T-helper 1 cell treated with Interleukin-12 subunit alpha and Interleukin-12 subunit beta and Interleukin-4 antibody, amounts not matched to agents 30 ng/mL and 1 ng/mL, for 36 hours (primary cell): Measurements from ENCODE around the gene GNG12. TPM values are rescaled to one million over a fixed set of nuclear protein-coding genes. Genes with fewer than 3 reads are reported as not detected.

Source experiments
- intact Hi-C: fragments of 100-400 bp; cut with micrococcal nuclease; formaldehyde crosslinking; loops from one replicate; pipeline ENCODE4 v1.15.1; 2024
- total RNA-seq: library from RNA; stranded (reverse); gene quantifications from 2 replicates; pipeline ENCODE4 v1.2.3, GENCODE V29; 2022

GNG12 gene
- total RNA-seq, 1 donor from 2014 or later, result 0.12 TPM

DNA sequence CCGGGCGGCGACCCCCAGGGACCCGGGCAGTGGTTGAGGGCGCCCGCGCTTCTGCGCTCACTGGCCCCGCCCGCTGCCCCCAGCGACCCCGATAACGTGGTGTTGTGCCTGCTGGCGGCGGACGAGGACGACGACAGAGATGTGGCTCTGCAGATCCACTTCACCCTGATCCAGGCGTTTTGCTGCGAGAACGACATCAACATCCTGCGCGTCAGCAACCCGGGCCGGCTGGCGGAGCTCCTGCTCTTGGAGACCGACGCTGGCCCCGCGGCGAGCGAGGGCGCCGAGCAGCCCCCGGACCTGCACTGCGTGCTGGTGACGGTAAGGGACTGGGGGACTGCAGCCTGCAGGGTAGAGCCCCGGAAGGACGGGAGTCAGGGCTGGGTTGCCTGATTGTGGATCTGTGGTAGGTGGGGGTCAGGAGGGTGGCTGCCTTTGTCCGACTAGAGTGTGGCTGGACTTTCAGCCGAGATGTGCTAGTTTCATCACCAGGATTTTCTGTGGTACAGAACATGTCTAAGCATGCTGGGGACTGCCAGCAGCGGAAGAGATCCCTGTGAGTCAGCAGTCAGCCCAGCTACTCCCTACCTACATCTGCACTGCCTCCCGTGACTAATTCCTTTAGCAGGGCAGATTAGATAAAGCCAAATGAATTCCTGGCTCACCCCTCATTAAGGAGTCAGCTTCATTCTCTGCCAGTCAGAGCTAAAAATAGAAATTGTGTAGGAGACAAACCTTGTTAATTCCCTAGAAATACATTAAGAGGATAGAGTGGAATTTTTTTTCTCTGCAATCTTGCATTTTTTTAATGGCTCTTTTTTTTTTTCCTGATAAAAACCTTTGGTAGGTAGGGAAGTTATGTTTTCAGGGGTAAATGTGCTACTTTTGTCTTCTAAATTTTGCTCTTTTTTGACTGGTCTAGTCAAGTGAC, 146.7 kb downstream of the GNG12 start:
- intact Hi-C loops, result loop anchor here (1.0 to 10.0 kb wide), 10 partner anchors 125 to 1872 kb away; no protein-coding TSS in a partner anchor

DNA sequence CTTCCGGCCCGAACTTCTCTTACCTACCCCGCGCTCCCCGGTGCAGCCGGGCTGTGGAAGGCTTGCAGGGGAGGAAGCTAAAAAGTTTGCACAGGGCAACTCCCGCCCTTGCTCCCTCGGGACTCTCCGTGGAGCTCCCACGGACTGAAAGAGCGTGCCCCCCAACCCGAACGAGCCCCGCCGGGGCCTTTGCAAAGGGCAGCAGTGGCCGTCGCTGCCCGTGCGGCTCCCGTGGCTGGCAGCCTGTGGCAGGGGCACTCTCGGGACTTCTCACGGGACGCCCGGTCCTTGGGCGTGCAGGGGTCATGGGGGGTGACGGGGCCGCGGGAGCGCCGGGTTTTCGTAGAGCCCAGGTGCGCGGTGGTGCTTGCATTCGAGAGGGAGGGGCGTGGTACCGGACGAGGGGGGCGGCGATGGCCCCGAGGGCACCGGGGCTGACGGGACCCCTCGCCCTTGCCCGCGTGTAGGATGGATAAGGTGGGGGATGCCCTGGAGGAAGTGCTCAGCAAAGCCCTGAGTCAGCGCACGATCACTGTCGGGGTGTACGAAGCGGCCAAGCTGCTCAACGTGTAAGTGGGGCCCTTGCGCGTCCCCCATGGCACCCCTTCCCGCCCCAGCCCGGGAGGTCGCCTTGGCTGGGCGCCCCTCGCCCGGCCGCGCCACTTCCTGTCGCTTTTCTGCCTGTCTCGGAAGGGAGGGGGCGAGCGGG, 147.6 kb downstream of the GNG12 start:
- intact Hi-C loops, result loop anchor here (1.0 to 10.0 kb wide), 16 partner anchors 11 to 1871 kb away; partner anchors contain the start of genes DEPDC1 and SERBP1

DNA sequence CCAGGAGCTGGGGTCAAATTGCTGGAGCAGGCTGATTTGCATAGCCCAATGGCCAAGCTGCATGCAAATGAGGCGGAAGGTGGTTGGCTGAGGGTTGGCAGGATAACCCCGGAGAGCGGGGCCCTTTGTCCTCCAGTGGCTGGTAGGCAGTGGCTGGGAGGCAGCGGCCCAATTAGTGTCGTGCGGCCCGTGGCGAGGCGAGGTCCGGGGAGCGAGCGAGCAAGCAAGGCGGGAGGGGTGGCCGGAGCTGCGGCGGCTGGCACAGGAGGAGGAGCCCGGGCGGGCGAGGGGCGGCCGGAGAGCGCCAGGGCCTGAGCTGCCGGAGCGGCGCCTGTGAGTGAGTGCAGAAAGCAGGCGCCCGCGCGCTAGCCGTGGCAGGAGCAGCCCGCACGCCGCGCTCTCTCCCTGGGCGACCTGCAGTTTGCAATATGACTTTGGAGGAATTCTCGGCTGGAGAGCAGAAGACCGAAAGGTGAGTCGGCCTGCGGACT, 148.2 kb downstream of the GNG12 start, which contains the start of gene GADD45A:
Gene GADD45A (plus strand): TSS at position 135 of the 491 bp plus-strand sequence. CDS start 294 bp downstream, at position 429.
- intact Hi-C loops, result loop anchor here (1.0 to 10.0 kb wide), 14 partner anchors 11 to 1870 kb away; partner anchors contain the start of genes DEPDC1 and SERBP1

DNA sequence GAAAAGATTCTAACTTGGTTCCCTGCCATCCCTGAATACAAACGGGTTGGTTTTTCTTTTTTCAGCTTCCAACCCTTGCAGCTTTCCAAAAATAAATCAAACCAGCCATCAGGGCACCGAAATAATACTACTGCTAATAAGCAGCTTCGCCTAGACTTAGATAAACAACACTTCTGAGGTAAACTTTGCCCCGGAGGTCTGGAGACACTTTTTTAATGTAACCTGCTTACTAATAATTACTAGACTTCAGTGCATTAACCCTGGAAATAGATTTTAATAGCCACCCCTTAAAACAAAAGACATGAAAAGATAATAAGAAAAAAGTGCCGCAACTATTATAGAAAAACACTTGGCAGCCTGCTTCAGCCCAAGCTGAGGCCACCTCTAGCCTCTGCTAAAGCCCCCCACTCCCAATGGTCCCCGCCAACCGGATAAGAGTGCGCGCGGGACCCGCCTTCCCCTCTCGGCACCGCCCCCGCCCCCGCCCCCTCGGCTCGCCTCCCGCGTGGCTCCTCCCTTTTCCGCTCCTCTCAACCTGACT, 148.7 kb downstream of the GNG12 start:
- intact Hi-C loops, result loop anchor here (1.0 to 10.0 kb wide), 16 partner anchors 10 to 1870 kb away; partner anchors contain the start of genes DEPDC1 and SERBP1

DNA sequence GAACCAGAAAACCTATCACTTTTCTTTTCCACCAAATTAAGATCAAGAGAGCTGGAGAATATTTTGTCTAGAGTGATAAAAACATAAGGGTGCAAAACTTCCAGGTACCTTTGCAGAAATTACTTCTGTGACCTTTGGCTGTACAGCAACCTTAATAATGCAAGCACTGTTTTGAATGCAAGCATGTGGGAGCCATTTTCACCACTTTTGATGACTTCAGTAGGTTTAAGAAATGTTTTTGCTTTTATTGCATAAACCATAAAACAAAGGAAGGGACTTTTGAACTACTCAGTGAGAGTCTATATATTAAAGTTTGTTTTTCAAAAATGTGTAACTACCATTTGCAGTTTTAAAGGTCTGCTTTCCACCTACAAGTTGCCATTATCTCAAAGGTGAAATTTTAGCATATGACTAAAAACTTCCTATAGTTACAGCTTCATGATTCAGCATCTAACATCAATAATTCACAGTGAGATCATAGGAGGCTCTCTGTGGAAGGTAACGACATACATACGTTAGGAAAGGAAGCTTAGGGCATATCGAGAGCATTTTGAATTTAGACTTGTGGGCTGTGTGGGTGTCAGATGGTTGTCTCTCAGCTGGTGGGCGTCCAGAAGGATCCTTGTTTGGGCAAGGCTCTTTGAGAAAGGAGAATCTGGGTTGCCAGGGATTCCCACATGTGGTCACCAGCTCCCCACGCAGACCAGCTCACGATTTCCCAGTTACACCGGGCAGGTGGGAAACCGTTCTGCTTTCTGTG, 149.3 kb downstream of the GNG12 start:
- intact Hi-C loops, result loop anchor here (1.0 to 10.0 kb wide), 9 partner anchors 349 to 1869 kb away; partner anchors contain the start of gene DEPDC1

DNA sequence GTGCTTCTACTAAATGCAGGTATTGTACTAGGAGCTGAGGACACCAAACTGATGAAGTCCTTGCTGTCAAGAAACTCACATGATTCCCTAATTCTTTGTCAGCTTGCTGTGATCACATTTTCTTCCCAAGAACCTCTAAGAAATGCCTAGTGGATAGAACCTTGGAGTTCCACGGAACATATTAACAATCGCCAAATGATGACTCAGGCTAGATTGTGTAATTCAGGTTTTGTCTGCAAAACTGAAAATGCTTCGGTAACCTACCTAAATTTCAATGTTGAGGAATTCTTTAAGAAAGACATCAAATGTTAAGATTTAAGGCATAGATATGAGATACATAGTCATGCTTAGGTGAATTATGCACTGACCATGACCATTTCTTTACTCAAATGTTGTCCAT, 150.0 kb downstream of the GNG12 start:
- intact Hi-C loops, result loop anchor here (5.0 to 10.0 kb wide), 7 partner anchors 349 to 1869 kb away; no protein-coding TSS in a partner anchor

DNA sequence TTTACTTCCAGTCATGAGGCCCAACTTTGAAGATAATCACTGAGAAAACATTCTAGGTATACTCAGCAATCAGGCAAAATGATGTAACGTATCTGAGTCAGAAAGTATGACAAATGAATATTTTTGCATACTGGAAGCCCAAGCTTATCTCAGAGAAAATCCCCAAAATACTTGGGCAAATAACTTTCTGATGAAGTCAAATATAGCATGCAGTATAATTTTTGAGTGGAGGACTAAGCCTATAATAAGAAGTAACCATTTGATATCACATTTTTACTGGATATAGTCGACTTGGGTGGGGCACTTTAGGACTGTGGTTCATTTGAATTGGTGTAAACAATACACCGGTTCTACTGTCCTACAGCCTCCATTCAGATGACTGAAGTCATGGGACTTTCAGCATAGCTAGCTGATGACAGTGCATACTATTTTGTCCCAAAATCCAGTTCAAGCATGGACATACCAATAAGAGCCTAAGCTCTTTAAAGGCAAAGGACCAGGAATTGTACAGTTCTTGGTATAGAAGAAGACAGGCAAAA, 150.5 kb downstream of the GNG12 start:
- intact Hi-C loops, result loop anchor here (5.0 to 10.0 kb wide), 7 partner anchors 348 to 1868 kb away; no protein-coding TSS in a partner anchor

DNA sequence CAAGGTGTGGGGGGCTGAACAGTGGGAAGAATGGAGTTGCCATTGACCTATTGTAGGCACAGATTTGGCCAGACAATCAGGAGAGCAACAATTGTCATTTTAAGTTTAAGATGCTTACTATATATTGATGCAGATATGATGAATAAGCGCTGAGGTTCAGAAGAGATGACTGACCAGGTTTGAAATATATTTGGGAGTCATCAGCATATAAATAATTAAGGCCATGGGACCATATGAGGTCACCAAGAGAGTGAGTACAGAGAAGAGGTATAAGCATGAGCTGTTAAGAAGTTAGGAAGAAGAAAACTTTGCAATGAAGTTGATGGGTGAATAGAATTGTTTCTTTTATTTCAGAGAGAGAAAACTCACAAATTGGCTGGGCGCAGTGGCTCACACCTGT, 152.8 kb downstream of the GNG12 start:
- intact Hi-C loops, result loop anchor here (5.0 to 10.0 kb wide), 7 partner anchors 346 to 1866 kb away; no protein-coding TSS in a partner anchor

DNA sequence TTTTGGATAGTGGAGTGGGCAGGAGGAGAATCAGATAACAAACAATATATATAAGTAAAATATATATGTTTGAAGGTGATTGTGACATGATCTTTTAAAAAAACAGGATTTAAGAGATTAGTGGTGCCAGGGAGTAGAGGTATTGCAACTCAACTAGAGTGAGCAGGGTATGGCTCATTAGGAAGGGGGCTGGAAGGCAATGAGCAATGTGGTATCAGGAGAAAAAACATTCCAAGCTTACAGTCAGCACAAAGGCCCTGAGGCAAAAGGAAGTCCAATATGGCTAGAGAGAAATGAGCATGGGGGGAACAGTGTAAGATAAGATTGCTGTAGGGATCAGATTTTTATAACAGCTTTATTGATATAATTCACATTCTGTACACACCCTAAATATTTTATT, 153.6 kb downstream of the GNG12 start:
- intact Hi-C loops, result loop anchor here (5.0 to 10.0 kb wide), 7 partner anchors 345 to 1865 kb away; no protein-coding TSS in a partner anchor

DNA sequence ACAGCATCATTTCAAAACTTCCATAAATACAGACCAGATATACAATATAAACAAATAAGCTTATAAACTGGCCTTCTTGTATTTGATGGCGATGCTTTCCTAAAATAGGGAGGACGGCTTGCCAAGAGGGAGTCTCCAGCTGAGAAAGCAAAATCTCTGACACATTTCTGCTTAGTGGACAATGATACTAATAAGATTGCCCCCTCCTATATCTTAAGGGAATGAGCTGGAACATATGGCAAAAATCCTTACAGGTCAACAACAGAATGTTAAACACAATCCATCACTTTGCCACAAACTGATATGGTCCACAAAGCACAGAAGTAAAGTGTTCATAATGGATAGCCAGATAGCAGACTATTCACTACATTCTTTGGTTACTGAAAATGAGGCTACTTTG, 155.3 kb downstream of the GNG12 start:
- intact Hi-C loops, result no loop called here

DNA sequence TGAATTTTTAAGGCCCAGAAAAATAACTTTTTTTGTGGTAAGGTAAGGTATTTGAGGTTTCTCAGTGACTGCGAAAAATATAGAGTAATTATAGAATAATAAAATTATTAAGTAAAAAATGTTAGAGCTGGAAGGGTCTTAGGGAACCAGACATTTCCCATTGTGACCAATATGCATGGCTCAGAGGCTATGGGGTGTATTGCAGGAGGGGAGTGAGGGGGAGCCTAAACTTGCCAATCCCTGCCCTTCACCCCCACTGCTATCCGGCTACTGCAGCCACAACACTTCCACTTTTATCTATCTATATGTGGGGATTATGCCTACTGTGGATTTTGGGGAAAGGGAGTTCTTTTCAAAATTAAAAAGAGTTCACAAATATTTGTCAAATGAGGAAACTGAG, 155.9 kb downstream of the GNG12 start:
- intact Hi-C loops, result no loop called here

DNA sequence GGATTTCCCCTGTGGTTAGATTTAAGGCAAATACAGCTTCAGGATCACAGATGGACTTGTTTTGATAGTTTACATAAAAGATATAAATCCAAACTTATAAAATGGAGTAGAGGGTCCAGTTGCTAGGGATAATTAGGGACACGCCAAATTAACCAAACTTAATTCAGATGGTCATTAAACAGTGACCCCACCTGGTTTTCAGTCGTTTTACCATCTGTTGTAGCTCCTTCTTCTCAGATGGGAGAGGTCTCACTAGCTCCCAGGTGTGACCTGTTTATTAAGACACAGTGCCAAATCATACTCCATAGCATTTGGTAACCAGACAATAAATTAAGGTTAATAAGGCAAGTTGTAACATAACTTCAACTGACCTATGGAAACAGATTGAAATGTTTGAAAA, 156.3 kb downstream of the GNG12 start:
- intact Hi-C loops, result no loop called here

DNA sequence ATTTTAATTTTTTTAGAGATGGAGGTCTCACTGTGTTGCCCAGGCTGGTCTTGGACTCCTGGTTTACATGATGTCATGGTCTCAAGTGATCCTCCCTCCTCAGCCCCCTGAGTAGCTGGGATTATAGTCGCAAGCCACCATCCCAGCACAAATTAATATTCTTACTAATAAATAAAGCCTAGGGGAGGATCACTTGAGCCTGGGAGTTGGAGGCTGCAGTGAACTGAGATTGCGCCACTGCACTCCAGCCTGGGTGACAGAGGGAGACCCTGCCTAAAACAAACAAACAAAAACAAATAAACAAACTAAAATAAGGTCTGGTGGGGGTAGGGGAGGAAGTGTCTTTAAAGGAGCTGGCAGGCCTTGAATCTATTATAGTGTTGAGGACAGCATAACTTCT, 157.0 kb downstream of the GNG12 start:
- intact Hi-C loops, result no loop called here

DNA sequence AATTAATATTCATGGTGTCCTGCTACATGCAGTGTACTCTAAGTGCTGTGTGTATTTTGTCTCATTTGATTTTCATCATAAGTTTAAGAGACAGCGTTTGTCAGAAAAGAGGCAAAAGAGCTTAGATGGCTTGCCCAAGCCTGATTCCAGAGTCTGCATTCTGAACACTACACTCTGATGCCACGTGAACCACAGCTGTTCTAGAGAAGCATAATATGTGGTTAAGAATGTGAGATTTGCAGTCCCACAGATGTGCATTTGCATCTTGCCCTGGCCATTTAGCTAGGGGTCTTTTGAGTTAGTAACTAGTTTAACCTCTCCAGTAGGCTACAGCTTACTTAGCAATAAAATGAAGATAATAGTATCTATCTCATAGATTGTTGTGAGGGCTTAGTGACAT, 157.5 kb downstream of the GNG12 start:
- intact Hi-C loops, result no loop called here

DNA sequence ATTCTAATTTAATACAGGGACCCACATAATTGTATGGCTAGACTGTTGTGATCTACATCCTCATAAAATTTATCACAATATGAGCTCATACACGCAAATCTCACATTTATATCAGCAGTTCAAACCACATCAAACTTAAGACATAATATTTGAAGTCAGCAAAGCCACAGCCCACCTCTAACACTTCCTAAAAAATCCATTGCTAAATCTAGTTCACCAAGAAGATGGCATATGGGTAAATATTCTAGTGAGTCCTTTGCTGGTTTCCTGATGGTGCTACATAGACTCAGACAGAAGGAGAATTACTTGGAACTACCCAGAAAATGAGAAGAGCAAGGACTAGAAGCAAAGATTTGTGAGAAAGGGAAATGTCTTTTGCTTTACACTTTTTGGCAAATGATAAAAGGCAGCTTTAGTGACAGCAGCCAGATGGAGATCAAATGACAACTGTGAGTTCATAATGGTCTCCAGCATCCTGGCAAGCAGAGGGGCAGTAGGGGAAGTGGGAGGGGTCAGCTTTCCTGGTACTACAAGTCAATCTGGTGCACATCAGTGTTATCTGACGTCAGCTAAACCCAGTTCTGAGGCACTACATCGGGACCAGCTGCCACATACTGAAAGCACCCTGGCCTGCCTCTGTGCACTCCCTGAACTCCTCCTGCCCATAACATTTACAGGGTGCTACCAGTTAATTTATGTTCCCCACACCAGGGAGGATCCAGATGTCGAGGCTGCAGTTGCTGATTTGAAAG, 158.8 kb downstream of the GNG12 start:
- intact Hi-C loops, result loop anchor here (1.0 kb wide), 1 partner anchor 11 kb away; the partner anchor contains the start of gene GADD45A

DNA sequence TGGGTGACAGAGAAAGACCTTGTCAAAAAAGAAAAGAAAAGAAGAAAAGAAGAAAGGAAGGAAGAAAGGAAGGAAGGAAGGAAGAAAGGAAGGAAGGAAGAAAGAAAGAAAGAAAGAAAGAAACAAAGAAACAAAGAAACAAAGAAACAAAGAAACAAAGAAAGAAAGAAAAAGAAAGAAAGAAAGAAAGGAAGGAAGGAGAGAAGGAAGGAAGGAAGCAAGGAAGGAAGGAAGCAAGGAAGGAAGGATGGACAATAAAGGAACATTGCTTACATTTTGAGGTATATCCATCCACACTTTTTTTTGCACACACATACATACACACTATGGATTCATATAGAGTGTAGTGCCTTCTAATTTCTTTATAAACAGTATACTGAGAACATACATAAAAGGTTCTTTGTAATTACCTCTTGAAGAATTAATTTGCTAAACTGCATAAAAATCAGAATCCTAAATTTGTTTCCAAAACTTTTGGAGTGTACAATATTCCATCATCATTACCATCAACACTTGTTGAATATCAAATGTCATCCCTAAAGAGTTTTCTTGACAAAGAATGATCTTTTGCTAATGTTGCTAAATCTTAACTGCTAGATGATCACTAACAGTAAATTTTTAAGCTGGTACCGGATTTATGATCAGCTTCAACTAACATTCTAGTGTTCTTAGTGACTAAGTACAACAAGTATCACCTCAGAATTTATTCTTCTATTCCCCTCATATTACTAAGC, 159.6 kb downstream of the GNG12 start:
- intact Hi-C loops, result loop anchor here (1.0 to 2.0 kb wide), 2 partner anchors 12 to 451 kb away; partner anchors contain the start of gene GADD45A

DNA sequence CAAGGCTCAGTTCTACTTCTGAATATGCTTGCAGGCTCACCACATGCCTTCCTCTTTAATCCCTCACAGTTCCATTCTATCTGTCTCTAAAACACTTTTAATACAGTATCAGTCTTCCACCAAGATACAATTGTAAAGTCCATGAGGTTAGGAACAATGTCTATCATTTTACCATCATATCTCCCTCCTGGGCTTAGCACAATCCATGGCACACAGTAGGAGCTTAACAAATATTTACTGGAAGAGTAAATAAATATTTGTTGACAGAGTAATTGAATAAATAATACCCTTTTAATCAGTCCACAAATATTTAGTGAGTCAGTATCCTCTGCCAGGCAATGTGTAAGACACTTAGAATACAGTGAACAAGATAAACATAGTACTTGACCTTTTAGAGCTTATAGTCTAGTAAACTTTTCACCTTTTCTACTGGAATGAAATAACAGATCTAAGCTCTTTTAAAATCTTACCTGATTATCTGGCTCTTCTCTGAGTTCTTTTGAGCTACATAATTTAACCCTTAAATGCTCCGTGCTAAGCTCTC, 160.9 kb downstream of the GNG12 start:
- intact Hi-C loops, result loop anchor here (2.0 kb wide), 1 partner anchor 450 kb away; no protein-coding TSS in a partner anchor

DNA sequence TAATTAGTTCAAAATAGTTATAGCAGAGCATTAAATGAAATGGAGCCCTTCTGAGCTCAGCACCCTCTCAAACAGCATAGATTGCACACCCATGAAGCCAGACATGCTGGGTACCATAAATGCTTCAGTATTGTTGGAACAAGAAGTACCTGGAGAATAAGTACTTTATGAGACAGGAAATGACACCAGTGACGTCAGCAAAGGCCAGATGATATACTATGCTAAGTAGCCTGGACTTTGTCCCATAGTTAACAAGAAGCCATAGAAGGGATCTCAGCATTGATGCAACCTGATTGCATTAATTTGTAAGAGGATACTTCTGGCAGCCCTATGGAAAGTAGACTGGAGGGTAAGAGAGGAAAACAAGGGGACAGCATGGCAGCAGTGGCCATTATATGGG, 164.6 kb downstream of the GNG12 start:
- intact Hi-C loops, result no loop called here
